Measurements from ENCODE around the gene KIAA1671.

KIAA1671 gene

DNA sequence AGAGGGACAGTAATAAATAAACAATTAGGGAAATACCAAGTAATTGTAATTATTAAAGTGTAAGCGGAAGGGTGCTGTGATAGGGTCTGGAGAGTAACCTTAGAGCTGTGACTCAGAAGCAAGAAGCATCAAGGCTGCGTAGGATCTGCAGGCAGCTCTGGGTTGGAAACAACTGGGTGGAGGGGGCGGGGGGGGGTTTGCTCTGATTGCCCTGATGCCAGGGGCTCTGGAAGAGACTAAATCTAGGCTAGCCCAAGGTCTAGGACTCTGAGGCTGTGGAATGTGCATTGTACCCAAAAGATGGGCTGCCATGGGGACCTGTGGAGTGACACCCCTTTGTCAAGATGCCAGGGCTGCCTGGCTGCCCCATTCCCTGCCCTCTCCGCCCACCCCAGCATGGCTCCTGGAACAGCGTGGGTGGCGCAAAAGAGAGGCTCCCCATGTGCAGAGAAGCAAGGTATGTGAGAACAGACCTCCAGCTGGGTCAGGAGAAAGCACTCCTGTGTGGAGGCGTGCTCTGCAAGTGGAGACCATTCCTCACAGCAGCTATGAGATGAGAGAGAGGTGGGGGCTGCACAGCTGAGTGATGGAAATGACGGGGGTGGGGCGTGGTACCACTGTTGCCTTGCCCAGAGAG lies 146.0 kb downstream of the KIAA1671 start:
- no peak for DNase-seq

DNA sequence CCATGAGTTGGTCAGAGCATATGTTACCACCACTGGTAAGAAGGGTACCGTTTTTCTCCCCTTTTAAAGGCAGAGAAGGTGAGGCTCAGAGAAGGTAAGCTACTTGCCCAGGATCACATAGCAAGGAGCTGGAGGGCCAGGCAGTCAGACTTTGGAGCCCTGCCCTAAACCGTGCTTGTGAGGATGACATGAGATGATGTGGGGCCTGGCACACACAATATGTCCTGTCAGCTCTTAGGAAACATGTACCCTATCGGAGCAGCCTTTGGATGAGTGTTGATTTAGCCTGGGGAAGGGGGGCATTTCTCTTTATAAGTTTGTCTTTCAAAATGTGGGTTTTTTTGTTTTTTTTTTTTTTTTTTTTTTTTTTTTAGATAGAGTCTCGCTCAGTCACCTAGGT lies 146.7 kb downstream of the KIAA1671 start:
- DNase-seq: no peak

DNA sequence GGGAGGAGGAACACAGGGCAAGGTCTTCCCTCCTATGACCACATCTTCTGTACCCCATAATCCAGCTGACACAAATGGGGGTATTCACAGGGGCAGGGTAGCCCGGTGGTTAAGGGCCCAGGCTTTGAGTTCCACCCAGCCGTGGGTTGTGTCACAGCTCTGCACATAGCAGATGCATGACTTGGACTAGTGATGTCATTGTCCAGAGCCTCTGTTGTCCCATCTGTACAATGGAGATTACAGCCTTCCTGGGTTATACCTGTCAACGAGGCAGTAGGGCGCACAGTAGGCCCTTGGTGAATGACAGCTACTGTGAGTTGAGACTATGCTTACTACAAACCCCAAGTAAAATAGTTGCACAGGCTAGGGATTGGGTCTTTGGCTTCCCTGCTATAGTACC lies 147.9 kb downstream of the KIAA1671 start:
- DNase-seq: no peak

DNA sequence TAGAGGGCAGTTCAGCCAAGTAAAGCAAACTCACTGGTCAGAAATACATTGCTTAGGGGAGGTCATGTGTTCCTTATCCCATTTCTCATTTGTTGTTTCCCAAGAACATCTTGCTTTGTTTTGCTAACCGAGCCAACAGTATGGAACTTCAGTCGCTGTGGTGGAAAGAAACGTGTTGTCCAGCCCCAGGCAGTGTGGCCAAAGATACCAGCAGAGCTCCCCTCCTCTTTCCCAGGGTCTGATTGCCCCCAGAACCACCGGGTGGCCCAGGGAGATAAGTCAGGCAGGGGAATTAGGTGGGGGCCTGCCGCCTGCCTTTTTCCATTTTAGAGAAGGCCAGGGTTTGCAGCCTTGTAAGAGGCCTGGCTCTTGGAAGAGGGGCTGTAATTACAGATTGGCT lies 148.4 kb downstream of the KIAA1671 start:
- no peak for DNase-seq

DNA sequence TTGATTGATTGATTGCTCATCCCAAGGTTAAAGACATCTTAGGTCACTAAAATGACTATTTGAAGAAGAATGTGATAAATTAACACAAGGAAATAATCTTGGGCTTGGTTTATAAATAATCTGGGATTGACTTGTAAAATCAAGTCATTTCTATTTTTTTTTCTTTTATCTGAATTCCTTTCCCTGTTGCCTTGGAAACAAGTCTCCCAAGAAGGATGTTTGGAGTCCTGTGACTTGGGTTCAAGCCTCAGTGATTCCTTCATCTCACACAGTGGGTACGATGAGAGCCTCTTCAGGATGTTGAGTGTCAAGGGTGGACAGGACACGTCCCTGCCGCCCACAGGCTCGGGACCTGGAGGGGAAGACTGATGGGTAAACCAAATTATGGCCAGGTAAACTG lies 149.0 kb downstream of the KIAA1671 start:
- DNase-seq: no peak

DNA sequence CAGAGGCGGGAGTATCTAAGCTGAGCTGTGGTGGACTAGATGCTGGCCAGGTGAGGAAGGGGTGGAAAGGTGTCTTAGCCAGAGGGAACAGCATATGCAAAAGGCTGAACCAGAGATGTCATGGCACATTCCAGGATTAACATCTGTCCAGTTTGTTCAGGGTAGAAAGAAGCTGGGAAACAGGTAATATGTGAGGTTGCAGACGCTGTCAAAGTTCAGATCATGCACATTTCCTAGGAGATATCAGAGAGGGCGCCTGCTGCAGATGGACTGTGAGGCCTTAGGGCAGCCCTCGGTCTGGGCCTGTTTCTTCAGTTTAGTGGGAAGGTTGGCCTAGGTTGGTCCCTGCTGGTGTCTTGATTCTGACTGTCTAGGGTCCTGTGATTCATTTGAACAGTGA lies 149.5 kb downstream of the KIAA1671 start:
- no peak for DNase-seq

DNA sequence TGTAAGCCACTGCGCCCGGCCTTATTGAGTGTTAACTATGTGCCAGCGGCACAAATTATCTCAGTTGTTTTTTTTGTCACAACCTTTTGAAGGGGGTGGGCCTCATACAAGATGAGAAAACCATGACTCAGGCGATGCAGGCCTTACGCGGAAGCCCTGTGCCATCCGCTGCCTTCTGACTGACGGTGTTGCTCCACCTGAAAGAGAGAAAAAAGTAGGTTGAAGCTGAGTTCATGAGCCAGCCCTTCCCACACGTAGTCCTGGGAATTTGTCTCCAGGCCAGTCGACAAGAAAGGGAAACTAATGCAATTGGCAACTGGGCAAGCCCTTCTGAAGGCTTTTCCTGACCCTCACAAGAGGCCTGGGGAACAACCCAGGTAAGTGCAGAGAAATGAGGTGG lies 150.2 kb downstream of the KIAA1671 start:
- DNase-seq: no peak

DNA sequence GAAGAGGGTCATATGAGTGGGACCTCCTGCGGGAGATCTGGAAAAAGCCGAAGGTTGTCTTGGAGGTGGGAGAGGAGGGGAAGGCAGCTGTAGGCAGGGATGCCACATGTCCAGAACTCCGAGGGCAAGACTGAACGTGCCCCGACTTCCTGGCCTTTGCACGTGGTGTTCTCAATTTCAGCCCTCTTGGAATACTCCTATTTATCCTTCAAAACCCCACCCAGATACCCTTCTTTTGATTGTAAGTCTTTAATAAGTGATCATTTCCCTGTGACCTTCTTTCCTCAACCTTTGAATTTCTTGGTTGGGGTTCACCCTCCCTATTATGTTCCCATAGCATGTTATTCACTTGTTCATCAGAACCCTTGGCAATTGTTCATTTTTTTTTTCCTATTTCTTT lies 151.9 kb downstream of the KIAA1671 start:
- DNase-seq: no peak

DNA sequence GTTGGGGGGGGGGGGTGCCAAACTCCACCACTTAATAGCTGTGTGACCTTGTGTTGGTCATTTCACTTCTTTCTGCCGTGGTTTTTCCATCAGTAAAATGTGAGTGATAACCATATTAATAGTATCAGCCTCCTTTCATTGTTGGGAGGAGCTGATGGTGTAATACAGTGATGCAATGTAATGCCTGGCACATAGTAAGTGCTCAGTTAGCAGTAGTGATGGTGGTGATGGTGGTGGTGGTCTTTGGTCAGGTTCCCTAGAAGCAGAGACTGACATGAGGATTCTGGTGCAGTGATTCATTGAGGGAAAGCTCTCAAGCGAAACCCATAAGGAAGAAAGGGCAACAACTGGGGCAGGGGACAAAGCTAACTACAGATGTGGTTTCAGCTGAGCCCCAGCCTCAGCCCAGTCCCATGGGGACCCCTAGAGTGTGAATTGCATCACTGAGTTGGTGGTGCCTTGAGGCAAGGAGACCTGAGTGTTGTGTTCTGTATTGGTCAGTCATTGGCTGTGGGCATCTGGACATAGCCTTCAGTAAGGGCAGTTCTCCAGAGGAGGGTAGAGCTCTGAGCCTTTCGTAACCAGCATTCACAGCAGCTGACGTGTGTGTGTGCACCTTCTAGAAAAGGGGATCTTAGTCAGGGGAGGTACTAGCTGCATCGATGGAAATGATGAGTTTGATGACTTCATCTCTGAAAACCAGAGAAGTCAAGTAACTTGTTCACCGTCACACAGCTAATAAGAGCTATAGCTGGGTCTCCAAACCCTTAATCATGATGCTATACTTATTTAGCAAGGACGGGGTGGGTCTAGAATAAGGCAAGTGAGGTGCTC lies 153.5 kb downstream of the KIAA1671 start:
- DNase-seq: no peak

DNA sequence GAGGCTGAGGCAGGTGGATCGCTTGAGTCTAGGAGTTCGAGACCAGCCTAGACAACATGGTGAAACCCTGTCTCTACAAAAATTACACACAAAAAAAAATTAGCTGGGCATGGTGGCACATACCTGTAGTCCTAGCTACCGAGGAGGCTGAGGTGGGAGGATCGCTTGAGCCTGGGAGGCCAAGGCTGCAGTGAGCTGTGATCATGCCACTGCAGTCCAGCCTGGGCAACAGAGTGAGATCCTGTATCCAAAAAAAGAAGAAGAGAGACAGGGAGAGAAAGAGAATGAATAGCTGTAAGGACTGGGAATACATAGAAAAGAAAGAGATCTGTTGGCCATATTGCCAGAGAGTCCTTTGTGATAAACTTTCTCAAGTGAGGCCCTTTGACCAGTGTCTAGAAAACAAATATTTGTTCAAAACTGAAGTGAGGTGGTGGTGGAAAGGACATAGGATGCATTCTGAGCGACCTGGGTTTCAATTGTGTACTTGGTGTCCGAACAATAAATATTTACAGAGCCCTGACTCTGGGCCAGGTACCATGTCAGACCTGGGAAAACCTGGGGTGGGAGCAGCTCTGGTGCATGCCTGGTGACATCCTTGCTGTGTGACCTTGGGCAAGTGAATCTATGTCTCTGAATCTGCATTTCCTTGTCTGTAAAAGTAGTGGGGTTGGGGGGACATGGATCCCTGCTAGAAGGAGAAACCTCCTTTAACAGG lies 157.5 kb downstream of the KIAA1671 start:
- DNase-seq: no peak

DNA sequence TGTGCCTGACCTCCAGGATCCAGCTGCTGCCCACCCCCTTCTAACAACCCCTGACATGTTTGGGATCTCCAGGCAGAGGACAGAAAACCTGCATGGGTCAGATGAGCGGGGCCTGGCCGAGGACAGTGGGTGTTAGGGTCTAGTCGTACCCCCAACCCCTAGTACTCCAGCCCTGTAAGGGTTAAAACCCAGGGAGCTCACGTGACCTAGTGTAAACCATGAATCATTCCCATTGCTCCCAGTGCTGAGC lies 158.0 kb downstream of the KIAA1671 start:
- DNase-seq: peak; percentile 2

DNA sequence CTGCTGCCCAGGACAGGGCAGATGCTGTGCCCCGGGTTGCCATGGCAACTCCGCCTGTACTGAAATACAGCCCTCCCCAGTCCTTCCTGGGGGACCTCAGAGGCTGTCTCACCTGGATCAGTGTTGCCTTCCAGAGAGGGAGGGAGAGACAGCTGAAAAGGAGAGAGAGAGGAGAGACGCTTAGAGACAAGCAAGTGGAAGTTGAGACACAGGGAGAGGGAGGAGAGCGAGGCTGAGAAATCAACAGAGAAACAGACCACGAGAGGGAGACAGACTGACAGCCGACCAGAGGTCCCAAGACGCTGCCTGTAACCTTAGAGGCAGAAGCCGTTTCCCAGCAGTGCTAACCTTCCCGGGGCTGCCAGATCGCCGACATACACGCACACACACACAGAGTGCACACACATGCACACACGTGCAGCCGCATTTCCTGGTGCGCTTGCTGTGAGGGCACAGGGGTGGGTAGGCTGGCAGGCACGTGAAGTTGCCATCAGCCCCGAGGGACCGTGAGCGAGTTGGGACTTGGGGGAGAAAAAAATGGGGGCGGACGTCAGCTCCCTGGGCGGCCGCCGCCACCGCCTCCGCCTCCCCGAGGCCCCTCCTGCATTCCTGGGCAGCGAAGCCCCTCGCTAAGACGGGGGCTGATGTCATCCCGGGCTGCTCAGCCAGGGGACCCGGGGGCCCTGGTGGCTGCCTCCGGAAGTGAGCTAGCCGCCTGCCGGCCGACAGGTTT lies 158.5 kb downstream of the KIAA1671 start:
- peak; percentile 45 for DNase-seq

DNA sequence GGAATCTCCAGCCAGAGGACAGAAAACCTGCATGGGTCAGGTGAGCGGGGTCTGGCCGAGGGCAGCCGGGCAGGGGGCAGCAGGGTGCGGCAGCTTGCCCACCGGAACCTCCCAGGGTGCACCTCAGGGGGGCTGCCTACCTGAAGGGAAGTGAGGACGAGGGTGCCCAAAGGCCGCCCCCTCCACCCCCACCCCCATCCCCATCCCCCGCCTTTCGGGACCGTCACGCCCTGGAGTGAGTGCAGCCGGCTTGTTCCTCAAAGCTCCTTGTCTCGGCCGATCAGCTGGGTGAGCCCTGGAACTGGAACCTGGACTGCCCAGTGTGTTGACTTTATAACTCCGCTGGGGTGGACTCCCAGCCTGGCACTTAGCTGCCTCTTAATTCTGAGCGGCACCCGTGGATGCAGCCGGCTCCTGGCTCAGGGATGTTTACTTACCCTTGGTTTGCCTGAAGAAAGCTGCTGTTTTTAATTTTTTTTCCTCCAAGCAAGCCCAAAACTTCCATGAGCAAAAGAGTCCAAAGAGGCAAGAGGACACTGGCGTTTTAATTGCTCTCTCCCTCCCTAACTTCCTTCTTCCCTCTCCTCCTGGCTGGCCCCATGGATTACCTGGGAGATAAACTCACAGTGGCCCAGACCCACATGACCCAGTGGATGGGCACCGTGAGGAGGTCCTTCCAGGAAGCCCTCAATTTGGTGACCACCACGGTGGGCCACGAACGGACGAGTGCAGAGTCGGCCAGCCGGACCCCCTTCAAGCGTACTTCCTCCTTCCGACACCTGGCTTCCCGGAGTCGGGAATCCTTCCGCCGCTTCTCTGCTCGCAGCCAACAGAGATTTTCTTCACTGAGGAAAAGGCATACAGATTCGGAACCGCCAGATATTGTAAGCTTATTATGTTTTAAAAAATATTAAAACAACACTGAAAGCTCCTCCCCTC lies 159.3 kb downstream of the KIAA1671 start:
- no peak for DNase-seq

DNA sequence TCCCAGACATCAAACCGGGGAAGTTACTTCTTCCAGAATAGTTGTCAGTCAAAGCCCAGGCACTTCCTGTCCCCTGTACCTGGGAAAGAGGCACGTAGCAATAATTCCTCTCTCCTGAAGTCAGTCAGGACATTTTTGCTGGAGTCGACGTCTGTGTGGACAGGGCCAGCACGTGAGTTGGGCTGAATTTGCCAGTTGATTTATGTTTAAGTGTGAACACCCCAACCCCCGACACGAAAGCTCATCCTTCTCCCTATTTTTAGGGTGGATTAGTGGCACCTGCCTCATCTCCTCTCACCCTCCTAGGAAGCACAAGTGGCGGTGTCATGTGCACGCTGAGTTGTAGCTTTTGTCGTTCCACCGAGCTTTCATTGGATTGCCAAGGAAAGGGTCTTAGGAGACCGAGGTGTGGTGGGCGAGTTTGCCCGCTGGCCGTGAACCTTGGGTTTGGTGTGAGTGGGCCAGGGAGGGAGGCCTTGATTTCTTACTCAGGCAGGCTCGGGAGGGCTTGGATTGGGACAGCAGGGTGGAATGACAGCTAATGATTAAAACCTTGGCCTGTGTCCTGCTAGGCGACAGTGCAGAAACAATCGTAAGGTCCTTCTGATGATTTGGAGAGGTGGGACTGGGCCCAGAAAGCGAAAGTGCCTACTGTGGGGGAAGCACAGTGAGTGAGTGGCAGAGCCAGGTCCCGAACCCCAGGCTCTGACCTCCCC lies 160.2 kb downstream of the KIAA1671 start:
- no peak for DNase-seq

DNA sequence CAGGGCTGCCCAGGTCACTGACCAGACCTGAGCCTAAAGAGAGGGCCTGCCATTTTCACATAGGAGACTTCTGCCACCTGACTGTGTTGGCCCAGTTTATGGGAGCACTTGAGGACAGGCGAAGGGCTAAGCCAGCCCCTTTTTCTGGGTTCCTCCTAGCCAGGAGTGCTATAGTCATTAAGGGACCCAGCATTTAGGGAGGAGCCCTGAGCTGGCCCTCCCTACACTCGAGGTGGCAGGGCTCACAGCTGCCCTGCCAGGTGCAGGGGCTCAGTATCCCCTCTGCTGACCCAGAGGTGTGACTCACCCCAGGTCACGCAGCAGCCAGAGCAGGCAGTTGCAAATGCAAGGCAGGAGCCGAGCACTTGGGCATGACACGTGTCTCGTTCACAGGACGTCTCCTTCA lies 160.8 kb downstream of the KIAA1671 start:
- DNase-seq: no peak

DNA sequence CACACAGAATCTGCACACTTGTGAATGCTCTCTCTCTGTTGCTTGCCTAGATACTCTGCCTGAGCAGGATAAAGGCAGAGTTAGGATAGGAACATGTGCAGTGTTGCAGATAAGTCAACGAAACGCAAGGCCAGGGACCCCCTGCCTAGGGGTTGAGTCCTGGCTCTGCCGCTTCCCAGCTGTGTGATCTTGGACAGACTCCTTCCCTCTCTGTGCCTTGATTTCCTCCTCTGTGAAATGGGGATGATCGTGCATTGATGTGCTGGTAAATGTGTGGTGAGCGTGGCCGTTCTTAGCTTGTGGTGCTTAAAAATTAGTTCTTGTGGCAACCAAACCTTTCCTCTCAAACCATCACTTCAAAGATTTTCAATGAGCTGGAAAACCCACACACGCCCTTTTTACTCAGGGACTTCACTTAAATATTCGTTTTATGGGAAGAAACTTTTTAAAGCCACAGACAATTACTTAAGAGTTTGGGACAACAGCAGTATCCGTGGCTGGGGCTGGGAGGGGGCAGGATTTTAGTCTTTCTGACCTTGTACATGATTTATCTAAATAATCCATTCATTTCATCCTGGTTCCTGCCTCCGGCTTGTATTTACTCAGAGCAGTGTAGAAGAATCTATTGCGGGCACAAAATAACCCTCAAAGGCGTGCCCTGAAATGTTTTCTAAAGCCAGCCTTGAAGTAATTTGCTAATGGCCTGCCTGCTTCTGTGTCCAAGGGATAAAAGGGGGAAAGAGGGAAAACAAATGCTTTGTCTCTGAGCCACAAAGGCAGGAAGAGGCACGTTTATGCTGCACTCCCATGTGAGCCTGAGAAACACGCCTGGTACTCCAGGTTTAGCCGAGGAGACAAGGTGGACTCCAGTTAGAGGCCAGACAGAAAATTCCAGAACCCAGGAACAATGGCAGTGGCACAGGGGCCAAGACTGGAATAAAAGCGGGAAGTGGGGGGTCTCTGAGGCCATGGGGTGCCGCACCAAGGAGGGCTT lies 162.2 kb downstream of the KIAA1671 start:
- no peak for DNase-seq

DNA sequence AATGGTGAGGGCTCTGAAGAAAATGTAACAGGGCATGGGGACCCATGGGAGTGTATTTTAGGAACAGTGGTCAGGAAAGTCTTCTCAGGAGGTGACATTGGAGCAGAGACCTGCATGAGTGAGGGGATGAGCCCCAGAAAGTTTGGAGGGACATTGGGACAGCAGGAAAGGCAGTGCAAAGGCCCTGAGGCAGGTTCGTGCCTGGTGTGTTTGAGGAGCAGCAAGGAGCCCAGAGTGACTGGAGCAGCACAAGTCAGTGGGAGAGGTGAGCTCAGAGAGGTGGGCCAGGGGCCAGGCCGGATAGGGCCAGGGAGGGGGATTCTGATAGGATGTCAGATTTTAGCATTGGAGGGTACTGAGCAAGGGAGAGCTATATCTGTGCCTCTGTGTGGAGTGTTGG lies 167.1 kb downstream of the KIAA1671 start:
- no peak for DNase-seq

DNA sequence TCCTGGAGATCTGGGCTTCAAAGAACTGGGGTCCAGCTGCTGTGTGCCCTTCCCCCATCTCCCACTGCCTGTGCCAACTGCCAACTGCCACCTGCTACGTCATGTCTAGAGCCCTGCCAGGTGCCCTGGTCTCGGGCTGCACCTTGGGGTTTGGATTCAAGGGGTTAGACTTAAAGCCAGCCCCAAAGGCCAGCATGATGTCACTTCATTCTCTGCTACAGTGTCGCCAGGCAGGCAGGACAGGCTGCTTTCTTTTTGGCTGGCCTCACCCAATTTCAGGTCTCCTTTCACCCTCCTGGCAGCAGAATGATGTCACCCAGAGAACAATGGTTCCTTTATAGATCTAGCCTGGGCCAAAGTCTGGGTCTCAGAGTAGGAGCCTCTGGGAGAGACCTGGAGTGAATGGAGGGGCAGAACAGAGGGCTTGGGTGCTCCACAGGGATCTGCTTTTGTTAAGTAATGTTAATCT lies 167.6 kb downstream of the KIAA1671 start:
- DNase-seq: no peak

DNA sequence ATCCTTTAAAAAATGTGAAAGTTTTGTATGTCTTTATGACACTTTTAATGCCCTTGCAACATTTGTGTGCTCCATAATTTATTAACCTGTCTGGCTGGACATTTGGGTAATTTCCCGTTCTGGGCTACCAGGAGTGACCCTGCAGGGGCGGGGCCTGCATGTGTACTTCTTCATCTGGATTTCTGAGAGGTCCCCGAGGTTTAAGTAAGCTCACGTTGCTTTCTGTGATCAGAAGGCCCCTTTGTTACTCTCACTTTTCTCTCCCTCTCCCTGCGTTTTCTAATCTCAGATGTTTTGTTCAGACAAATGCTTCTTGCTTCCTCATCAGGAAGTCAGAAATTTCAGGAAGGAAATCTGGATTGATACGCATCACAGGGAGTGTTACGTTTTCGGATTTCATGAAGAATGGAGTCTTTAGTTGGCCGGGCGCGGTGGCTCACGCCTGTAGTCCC lies 168.3 kb downstream of the KIAA1671 start:
- no peak for DNase-seq

DNA sequence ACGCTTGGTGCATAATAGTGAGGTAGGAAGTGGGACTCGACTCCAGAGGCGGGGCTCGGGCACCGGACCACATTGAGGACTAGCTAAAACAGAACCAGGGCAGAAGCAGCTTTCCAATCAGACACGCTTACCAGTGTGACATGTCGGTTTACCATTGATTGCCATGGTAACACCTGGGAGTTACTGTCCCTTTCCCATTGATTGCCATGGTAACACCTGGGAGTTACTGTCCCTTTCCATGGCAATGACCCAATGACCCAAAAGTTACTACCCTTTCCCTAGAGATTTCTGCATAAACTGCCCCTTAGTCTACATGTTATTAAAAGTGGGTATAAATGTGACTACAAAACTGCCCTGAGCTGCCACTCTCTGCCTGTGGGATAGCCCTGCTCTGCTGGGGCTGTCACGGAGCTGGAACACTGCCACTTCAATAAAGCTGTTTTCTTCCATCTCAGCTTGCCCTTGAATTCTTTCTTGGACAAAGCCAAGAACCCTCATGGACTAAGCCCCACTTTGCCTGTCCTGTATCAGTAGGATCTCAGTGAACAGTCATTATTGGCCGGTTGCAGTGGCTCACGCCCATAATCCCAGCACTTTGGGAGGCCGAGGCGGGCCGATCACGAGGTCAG lies 169.7 kb downstream of the KIAA1671 start:
- DNase-seq: no peak

Data from HCEC 1CT (cell line).